Measurements from ENCODE around the gene SLC35F1.

DNA sequence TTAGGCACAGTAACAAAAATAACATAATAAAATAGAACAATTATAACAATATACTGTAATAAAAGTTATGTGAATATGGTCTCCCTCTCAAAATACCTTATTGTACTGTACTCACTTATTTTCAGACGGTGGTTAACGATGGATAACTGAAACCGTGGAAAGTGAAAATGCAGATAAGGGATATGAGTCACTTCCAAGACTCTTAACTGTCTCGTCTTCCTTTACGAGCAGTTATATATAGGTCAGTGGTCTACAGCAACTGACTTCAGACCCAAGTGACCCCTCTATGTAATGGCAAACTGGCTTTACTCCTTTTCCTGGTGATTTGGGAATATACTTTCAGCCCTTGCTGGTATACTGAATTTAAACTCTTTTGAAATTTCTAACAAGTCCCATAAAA lies 261.4 kb downstream of the SLC35F1 start:
- TF ChIP-seq POLR2AphosphoS5 (IDR thresholded peaks at IDR 0.05) (no peak), POLR2A (IDR thresholded peaks at IDR 0.05) (no peak)
- TF ChIP-seq, protein P1, sequence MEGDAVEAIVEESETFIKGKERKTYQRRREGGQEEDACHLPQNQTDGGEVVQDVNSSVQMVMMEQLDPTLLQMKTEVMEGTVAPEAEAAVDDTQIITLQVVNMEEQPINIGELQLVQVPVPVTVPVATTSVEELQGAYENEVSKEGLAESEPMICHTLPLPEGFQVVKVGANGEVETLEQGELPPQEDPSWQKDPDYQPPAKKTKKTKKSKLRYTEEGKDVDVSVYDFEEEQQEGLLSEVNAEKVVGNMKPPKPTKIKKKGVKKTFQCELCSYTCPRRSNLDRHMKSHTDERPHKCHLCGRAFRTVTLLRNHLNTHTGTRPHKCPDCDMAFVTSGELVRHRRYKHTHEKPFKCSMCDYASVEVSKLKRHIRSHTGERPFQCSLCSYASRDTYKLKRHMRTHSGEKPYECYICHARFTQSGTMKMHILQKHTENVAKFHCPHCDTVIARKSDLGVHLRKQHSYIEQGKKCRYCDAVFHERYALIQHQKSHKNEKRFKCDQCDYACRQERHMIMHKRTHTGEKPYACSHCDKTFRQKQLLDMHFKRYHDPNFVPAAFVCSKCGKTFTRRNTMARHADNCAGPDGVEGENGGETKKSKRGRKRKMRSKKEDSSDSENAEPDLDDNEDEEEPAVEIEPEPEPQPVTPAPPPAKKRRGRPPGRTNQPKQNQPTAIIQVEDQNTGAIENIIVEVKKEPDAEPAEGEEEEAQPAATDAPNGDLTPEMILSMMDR (IDR thresholded peaks at IDR 0.05) = no peak

All from prostate gland (tissue), 2 donors.